GM12892 (cell line): Measurements from ENCODE around the gene MIP. TPM values are rescaled to one million over a fixed set of nuclear protein-coding genes. Genes with fewer than 3 reads are reported as not detected.
"Not testable (repeated sequence)": the region's sequence is repeated elsewhere in the genome, so short reads cannot be mapped to it uniquely, and the experiment has no call there.

Source experiments
- DNase-seq: peaks from one replicate; pipeline ENCODE4 v3.0.0; 2011; ENCODE audit not compliant: insufficient read length
- FAIRE-seq: peaks from 2 replicates; lab custom pipeline; 2011; peaks lifted over from hg19 to GRCh38; lab: Jason Lieb, UNC
- POLR2A ChIP-seq: IDR thresholded peaks from 2 replicates; pipeline ENCODE4 v1.6.1; 2011; ENCODE audit warnings: low read depth, low read length, control low read depth
- POLR2AphosphoS5 ChIP-seq: IDR thresholded peaks from 2 replicates; pipeline ENCODE4 v1.6.1; 2011; ENCODE audit warnings: low read depth, low read length, control low read depth
- TAF1 ChIP-seq: IDR thresholded peaks from 2 replicates; pipeline ENCODE4 v1.6.1; 2011; ENCODE audit warnings: low read depth, mild to moderate bottlenecking, control low read depth, low read length, borderline replicate concordance
- polyA plus RNA-seq: library from polyadenylated mRNA; unstranded; fragments of >200 nt; gene quantifications from one replicate; pipeline ENCODE4 v1.2.1, GENCODE V29; 2012; ENCODE audit warnings: missing spikeins, inconsistent platforms; ENCODE audit not compliant: missing spikeins

The MIP gene
- polyA plus RNA-seq: not detected

- FAIRE-seq: no peak
- no peak for DNase-seq
- no peak for TF ChIP-seq POLR2AphosphoS5
Measured at GRCh38 chr12:56454557-56454956, at the start of gene MIP. TSS of gene MIP (minus strand) at chr12:56454657. CDS start at chr12:56454613, 44 bp downstream.

- not testable (repeated sequence) for FAIRE-seq, DNase-seq
Measured at GRCh38 chr12:56499879-56500278, 45.4 kb upstream of the MIP start.

- FAIRE-seq, DNase-seq: not testable (repeated sequence)
Measured at GRCh38 chr12:56499452-56499851, 45.0 kb upstream of the MIP start.

GRCh38 chr12:56498126-56498902, 43.9 kb upstream of the MIP start:
- DNase-seq, FAIRE-seq: not testable (repeated sequence)

- not testable (repeated sequence) for FAIRE-seq, DNase-seq
Measured at GRCh38 chr12:56496704-56497103, 42.2 kb upstream of the MIP start.

GRCh38 chr12:56494481-56494880, 40.0 kb upstream of the MIP start:
- not testable (repeated sequence) for FAIRE-seq, DNase-seq

GRCh38 chr12:56494106-56494415, 39.6 kb upstream of the MIP start:
- not testable (repeated sequence) for FAIRE-seq, DNase-seq

GRCh38 chr12:56493409-56494105, 39.1 kb upstream of the MIP start:
- FAIRE-seq, DNase-seq: not testable (repeated sequence)

GRCh38 chr12:56490360-56490759, 35.9 kb upstream of the MIP start:
- no peak for DNase-seq
- no peak for FAIRE-seq
- no peak for TF ChIP-seq TAF1
- TF ChIP-seq POLR2AphosphoS5: no peak
- no peak for TF ChIP-seq POLR2A

GRCh38 chr12:56488041-56488955, 33.8 kb upstream of the MIP start, which contains the start of gene GLS2:
TSS of gene GLS2 (minus strand) at chr12:56488161. CDS start at chr12:56488118, 43 bp downstream.
- no peak for TF ChIP-seq POLR2A
- TF ChIP-seq TAF1: no peak
- TF ChIP-seq POLR2AphosphoS5: no peak
- peak; percentile 70 for FAIRE-seq
- peak; percentile 63 for DNase-seq

- TF ChIP-seq TAF1: no peak
- no peak for TF ChIP-seq POLR2A
- TF ChIP-seq POLR2AphosphoS5: no peak
- peak; percentile 22 for DNase-seq
- no peak for FAIRE-seq
Measured at GRCh38 chr12:56487448-56488040, 33.1 kb upstream of the MIP start.

- TF ChIP-seq POLR2AphosphoS5: no peak
- DNase-seq: no peak
- no peak for FAIRE-seq
Measured at GRCh38 chr12:56486694-56487093, 32.2 kb upstream of the MIP start.

- FAIRE-seq: no peak
- TF ChIP-seq TAF1: no peak
- TF ChIP-seq POLR2A: no peak
- no peak for TF ChIP-seq POLR2AphosphoS5
- no peak for DNase-seq
Measured at GRCh38 chr12:56484566-56484965, 30.1 kb upstream of the MIP start.
